AG10803 (cell line): ENCODE data around the gene RUNX1.

Experiments
- DNase-seq: peaks from one replicate; pipeline ENCODE4 v3.0.0; 2010; ENCODE audit warnings: low read depth
- H3K4me3 ChIP-seq: 2 replicates; pipeline ENCODE4 v1.5.1; 2011; ENCODE audit warnings: mild to moderate bottlenecking, low read length, control low read depth
- CTCF ChIP-seq: conservative IDR thresholded peaks from 2 replicates; pipeline ENCODE4 v1.5.1; 2011; ENCODE audit warnings: mild to moderate bottlenecking, low read length, control low read depth, inconsistent platforms

RUNX1 gene

GRCh38 chr21:34934350-34934749, 114.8 kb downstream of the RUNX1 start:
- no peak for TF ChIP-seq CTCF
- H3K4me3 ChIP-seq = no peak overlapping the region

GRCh38 chr21:34933609-34934335, 115.3 kb downstream of the RUNX1 start:
- DNase-seq = no peak
- no peak for TF ChIP-seq CTCF
- no peak overlapping the region for H3K4me3 ChIP-seq

More at GRCh38 chr21:34934350-34934749, 114.8 kb downstream of the RUNX1 start:
- no peak for DNase-seq

GRCh38 chr21:34932233-34932632, 116.9 kb downstream of the RUNX1 start:
- DNase-seq = no peak
- TF ChIP-seq CTCF = no peak

GRCh38 chr21:34930971-34931370, 118.1 kb downstream of the RUNX1 start:
- peak; percentile 55 for DNase-seq
- no peak overlapping the region for H3K4me3 ChIP-seq

More at GRCh38 chr21:34932233-34932632, 116.9 kb downstream of the RUNX1 start:
- H3K4me3 ChIP-seq = no peak overlapping the region

GRCh38 chr21:34928637-34929036, 120.5 kb downstream of the RUNX1 start:
- no peak for DNase-seq
- H3K4me3 ChIP-seq = no peak overlapping the region
- no peak for TF ChIP-seq CTCF

More at GRCh38 chr21:34930971-34931370, 118.1 kb downstream of the RUNX1 start:
- no peak for TF ChIP-seq CTCF

GRCh38 chr21:34927992-34928391, 121.1 kb downstream of the RUNX1 start:
- no peak for DNase-seq
- TF ChIP-seq CTCF = no peak
- H3K4me3 ChIP-seq = no peak overlapping the region

- H3K4me3 ChIP-seq = no peak overlapping the region
- peak; percentile 41 for DNase-seq
- no peak for TF ChIP-seq CTCF
Measured at GRCh38 chr21:34926803-34927467, 122.2 kb downstream of the RUNX1 start.
